Right lobe of liver (tissue), 4 donors: ENCODE results near the gene SSPN.

Experiments
- POLR2A ChIP-seq: fragments of 450-650 bp; IDR thresholded peaks from one replicate; pipeline ENCODE4 v1.6.1; 2017; ENCODE audit warnings: antibody characterized with exemption, mild to moderate bottlenecking
- TF ChIP-seq, protein P1 (sequence below), 4 donors: fragments of 200-600 bp in 3 of 4; fragments of 450-650 bp in 1 of 4; IDR thresholded peaks; one replicate each; pipeline versions ENCODE4 v1.5.1 to v1.8.0; 2016 to 2022; ENCODE audit warnings: antibody characterized with exemption in 4 of 4, mild to moderate bottlenecking in 2 of 4
- donor health status: DM: no; HTN: no; CAD: no.
- donor health status: DM: no; HTN: no; CAD: no.
- donor health status: DM: no; HTN: yes; CAD: no.

- TF ChIP-seq, protein P1, sequence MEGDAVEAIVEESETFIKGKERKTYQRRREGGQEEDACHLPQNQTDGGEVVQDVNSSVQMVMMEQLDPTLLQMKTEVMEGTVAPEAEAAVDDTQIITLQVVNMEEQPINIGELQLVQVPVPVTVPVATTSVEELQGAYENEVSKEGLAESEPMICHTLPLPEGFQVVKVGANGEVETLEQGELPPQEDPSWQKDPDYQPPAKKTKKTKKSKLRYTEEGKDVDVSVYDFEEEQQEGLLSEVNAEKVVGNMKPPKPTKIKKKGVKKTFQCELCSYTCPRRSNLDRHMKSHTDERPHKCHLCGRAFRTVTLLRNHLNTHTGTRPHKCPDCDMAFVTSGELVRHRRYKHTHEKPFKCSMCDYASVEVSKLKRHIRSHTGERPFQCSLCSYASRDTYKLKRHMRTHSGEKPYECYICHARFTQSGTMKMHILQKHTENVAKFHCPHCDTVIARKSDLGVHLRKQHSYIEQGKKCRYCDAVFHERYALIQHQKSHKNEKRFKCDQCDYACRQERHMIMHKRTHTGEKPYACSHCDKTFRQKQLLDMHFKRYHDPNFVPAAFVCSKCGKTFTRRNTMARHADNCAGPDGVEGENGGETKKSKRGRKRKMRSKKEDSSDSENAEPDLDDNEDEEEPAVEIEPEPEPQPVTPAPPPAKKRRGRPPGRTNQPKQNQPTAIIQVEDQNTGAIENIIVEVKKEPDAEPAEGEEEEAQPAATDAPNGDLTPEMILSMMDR (IDR thresholded peaks at IDR 0.05), result no peak
- no peak for TF ChIP-seq POLR2A
Observed at GRCh38 chr12:26214121-26214520, 18.7 kb downstream of the SSPN start.
